ENCODE data around the gene ZDHHC18.
"Not testable (repeated sequence)": the region's sequence is repeated elsewhere in the genome, so short reads cannot be mapped to it uniquely, and the experiment has no call there.

The ZDHHC18 gene

DNA sequence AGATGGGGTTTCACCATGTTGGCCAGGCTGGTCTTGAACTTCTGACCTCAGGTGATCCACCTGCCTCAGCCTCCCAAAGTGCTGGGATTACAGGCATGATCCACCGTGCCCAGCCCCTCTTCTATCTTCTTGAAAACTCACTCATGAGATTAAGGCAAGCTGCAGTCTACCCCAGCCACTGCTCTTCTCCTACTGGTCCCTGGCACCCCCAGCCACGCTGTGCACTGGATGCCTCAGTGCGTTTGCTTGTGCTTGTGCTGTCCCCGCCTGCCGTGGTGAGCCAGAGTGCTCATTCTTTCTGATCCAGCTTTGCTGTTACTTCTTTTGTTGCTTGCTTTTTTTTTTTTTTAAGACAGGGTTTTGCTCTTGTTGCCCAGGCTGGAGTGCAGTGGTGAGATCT, 11.2 kb downstream of the ZDHHC18 start:
- not testable (repeated sequence) for DNase-seq

- no peak for DNase-seq
Measured at GRCh38 chr1:26838474-26839338, 12.2 kb downstream of the ZDHHC18 start.

DNA sequence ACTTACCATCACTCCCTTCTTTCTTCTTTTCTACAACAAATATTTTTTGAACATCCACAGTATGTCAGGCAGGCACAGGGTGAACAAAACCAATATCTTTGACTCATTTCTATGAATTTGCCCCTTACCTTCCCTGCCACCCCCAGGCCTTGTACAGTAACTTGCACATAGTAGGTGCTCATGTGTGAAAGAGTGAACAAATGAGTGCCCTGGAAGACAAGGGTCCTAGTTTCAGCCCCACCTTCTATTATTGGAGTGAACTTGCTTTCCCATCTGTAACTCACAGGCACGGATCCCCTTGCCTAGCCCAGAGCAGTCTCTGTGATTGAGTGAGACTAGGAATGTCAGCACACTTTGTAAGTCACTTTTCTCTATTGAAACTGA, 12.8 kb downstream of the ZDHHC18 start:
- no peak for DNase-seq

DNA sequence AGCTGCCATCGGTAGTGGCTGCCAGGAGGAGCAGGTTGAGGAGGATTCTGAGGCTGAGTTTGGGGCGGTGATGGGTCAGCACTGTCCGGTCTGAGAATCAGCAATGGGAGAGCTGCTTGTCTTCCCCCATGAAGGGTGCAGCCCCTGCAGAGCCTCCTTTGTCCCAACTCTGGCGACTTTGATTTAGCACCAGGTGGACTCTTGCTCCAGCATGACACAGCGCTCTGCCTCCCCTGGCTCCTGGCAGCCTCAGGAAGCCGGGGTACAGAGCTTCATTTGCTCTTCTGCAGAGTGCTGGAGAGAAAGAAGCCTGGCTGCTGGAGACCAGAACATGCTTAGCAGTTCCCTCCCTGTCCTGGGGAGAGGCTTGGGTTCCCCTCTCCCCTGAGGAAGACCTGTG, 13.3 kb downstream of the ZDHHC18 start:
- DNase-seq, result no peak

DNA sequence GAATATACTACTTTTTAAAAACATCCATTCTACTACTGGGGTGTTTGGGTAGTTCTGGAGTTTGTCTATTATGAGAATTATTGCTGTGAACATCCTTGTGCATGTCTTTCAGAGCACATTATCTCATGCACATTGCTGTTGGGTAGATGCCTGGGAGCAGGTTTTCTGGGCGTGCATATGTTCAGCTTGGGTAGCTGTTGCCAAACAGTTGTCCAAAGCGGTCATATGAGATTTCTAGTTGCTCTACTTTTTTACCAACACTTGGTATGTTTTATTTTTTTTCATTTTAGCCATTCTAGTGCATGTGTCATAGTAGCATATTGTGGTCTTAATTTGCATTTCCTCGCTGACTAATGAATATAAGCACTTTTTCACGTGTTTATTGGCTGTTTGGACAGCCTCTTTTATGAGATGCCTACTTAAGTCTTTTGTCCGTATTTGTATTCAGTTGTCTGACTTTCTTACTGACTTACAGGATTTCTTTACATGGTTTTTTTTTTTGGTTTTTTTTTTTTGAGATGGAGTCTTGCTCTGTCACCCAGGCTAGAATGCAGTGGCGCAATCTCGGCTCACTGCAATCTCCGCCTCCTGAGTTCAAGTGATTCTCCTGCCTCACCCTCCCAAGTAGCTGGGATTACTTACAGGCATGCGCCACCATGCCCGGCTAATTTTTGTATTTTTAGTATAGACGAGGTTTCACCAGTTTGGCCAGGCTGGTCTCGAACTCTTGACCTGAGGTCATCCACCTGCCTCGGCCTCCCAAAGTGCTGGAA, 18.1 kb downstream of the ZDHHC18 start:
- no peak for DNase-seq

DNA sequence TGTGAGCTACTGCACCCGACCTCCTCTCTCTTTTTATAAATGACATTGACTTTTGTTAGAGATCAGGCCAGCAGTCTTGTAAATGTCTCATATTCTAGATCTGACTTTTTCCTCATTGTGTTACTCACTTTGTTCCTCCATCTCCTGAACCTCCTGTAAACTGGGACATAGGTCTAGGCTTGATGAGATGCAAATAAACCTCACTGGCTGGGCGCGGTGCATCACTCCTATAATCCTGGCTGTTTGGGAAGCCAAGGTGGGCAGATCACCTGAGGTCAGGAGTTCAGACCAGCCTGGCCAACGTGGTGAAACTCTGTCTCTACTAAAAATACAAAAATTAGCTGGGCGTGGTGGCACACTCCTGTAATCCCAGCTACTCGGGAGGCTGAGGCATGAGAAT, 21.3 kb downstream of the ZDHHC18 start:
- DNase-seq, result not testable (repeated sequence)

DNA sequence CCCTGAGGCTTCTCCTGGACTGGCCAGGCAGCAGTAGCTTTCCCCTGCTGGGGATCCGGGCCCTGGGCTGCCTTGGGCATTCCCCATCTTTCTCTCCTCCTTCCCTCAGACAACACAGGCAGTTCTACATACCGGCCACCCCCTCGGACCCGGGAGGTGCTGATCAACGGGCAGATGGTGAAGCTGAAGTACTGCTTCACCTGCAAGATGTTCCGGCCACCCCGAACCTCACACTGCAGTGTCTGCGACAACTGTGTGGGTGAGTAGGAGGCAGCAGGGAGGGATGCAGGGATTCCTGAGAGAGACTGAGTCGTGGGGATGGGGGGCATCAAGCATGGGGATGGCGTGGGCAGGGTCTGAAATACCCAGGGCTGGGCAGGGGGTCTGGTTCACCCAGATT, 22.0 kb downstream of the ZDHHC18 start:
- no peak for DNase-seq

- no peak for DNase-seq
Measured at GRCh38 chr1:26848941-26849774, 22.7 kb downstream of the ZDHHC18 start.

GRCh38 chr1:26851106-26851684, 24.7 kb downstream of the ZDHHC18 start:
- no peak for DNase-seq

GRCh38 chr1:26852701-26853100, 26.2 kb downstream of the ZDHHC18 start:
- no peak for DNase-seq

DNA sequence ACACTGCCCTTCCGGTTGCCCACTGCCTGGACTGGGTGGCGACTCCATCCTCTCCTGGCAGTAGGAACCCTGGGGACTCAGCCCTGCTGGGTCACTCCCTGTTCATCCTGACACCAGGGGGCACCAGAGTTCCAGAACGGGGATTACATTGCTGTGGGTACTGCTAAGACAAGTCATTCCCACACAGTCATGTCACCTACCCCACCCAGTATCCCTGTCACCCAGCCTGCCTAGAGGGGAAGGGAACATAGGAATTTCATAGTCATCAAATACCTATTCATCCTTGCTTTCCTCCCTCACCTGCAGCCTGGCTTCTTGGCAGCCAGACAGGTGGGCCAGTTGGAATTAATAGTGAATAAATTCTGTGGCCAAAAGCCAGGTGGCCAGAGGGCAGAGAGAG, 26.7 kb downstream of the ZDHHC18 start:
- peak; percentile 72 for DNase-seq

- no peak for DNase-seq
Measured at GRCh38 chr1:26853600-26853999, 27.1 kb downstream of the ZDHHC18 start.

DNA sequence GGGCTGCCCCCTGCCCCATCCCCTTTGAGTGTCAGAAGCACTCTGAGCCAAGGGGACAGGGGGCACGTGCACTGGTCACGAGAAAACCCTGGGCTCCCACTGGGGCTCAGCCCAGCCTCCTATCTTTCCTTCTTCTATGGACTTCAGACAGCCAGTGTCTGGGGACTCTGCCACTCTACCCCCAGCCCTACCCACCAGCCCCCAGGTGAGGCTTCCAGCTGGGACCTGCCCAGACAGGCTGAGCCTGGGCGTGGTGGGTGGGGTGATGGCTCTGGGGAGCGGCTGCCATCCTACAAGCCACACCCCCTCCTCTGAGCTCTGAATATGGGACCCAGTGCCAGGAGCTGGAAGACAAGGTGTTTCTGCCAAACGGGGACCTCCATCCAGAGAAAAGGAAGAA, 28.4 kb downstream of the ZDHHC18 start:
- no peak for DNase-seq

DNA sequence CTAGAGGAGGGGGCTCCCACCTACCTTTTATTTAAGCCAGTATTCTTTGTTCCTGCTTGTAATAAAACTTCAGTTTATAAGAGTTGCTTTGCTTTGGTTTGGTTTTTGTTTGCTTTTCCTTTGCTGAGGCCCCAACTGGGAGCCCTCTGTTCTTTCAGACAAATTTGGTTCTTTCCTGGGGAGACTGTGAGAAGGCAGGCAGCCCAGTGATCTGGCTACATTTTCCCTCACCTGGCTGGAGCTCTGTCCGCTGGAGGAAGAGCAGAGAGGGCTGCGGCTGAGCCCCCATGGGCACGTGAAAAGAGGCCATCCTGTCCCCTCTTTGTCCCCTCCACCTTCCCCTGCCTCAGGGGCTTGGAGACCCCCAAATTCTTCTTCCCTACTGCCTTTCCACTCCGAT, 29.1 kb downstream of the ZDHHC18 start:
- DNase-seq, result no peak

DNA sequence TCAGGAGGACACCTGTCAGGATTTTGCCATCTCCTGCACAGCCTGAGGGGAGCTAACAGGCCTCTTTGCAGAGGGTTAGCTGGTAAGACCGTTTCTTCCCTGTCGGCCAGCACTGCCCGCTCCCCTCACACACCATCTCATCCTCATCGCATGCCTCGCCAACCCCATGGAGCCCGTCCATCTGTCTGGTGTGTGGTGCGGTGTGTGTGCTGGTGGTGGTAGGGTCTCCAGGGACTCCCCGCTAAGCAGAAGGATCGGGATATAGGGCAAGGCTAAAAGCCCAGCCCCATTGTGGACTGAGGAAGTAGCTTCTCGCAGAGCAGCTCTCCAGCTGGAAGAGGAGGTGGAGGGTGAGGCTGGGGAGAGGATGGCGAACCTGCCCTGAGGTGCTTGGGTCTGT, 29.7 kb downstream of the ZDHHC18 start:
- DNase-seq, result no peak

- DNase-seq, result no peak
Measured at GRCh38 chr1:26856604-26857469, 30.3 kb downstream of the ZDHHC18 start.

GRCh38 chr1:26857473-26858060, 31.1 kb downstream of the ZDHHC18 start:
- no peak for DNase-seq

DNA sequence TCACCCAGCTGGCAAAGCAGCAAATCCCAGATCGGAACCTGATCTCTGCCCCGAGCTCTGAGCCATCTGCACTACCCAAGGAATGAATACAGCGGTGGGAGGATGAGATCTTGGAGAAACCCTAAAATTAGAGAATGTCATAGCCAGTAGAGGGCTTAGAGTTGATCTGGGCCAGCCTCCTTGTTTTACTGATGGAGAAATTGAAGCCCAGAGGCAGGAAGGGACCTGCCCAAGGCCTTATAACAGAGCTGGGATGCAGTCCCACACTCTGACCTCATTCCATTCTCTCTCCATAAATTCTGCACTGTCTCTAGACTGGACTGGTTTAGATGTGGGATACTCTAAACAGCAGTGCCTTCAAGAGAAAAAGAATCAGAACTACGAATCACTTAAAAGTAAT, 31.7 kb downstream of the ZDHHC18 start:
- no peak for DNase-seq

GRCh38 chr1:26858891-26859640, 32.6 kb downstream of the ZDHHC18 start:
- DNase-seq, result no peak

GRCh38 chr1:26861286-26861701, 34.8 kb downstream of the ZDHHC18 start:
- DNase-seq, result no peak
